BE2C (cell line): Measurements from ENCODE around the gene GUCY2D.

Experiments
- DNase-seq: peaks from one replicate; pipeline ENCODE4 v3.0.0-alpha.2; 2020
- H3K27me3 ChIP-seq: fragments of 250-450 bp; sonication (Bioruptor Pico); 2 replicates; pipeline ENCODE4 v1.5.1; 2020; ENCODE audit warnings: mild to moderate bottlenecking
- H3K36me3 ChIP-seq: fragments of 250-450 bp; sonication (Bioruptor Pico); 2 replicates; pipeline ENCODE4 v1.5.1; 2020; ENCODE audit warnings: mild to moderate bottlenecking
- H3K4me1 ChIP-seq: fragments of 250-450 bp; sonication (Bioruptor Pico); 2 replicates; pipeline ENCODE4 v1.5.1; 2020
- H3K4me3 ChIP-seq: 2 replicates; pipeline ENCODE4 v1.5.1; 2011; ENCODE audit warnings: low read depth, low read length
- H3K9me3 ChIP-seq: fragments of 250-450 bp; sonication (Bioruptor Pico); 2 replicates; pipeline ENCODE4 v1.5.1; 2020
- CTCF ChIP-seq: IDR thresholded peaks from 2 replicates; pipeline ENCODE4 v1.5.1; 2012; ENCODE audit warnings: mild to moderate bottlenecking, low read depth, low read length

Gene GUCY2D

GRCh38 chr17:8002721-8003593 lies 542 bp downstream of the GUCY2D start:
- no peak for DNase-seq
- H3K4me3 ChIP-seq: no peak overlapping the region

GRCh38 chr17:8003594-8004181 lies 1.3 kb downstream of the GUCY2D start:
- no peaks in the 10 kb centered on the region for H3K9me3 ChIP-seq
- no peaks in the 10 kb centered on the region for H3K36me3 ChIP-seq
- no peak for DNase-seq
- peaks cover 26% of the 10 kb centered on the region for H3K27me3 ChIP-seq
- H3K4me1 ChIP-seq: no peaks in the 10 kb centered on the region
- TF ChIP-seq CTCF: no peak
- H3K4me3 ChIP-seq: no peak overlapping the region

More at GRCh38 chr17:8002721-8003593, 542 bp downstream of the GUCY2D start:
- H3K9me3 ChIP-seq: no peaks in the 10 kb centered on the region
- TF ChIP-seq CTCF: no peak
- no peaks in the 10 kb centered on the region for H3K4me1 ChIP-seq
- H3K36me3 ChIP-seq: no peaks in the 10 kb centered on the region
- peaks cover 26% of the 10 kb centered on the region for H3K27me3 ChIP-seq

GRCh38 chr17:8004899-8005298 lies 2.5 kb downstream of the GUCY2D start:
- H3K9me3 ChIP-seq: no peaks in the 10 kb centered on the region
- no peak for DNase-seq
- no peaks in the 10 kb centered on the region for H3K36me3 ChIP-seq
- H3K4me1 ChIP-seq: no peaks in the 10 kb centered on the region
- H3K4me3 ChIP-seq: no peak overlapping the region
- TF ChIP-seq CTCF: no peak
- H3K27me3 ChIP-seq: peaks cover 26% of the 10 kb centered on the region

GRCh38 chr17:8005357-8005756 lies 2.9 kb downstream of the GUCY2D start:
- Histone ChIP-seq H3K4me1 (no peaks in the 10 kb centered on the region), H3K27me3 (peaks cover 26% of the 10 kb centered on the region), H3K36me3 (no peaks in the 10 kb centered on the region), H3K9me3 (no peaks in the 10 kb centered on the region), H3K4me3 (no peak overlapping the region)
- TF ChIP-seq CTCF: no peak
- DNase-seq: no peak

- no peak for TF ChIP-seq CTCF
- DNase-seq: no peak
- H3K4me1 ChIP-seq: no peaks in the 10 kb centered on the region
These were observed 3.7 kb downstream of the GUCY2D start for GRCh38 chr17:8005967-8006730.

More at GRCh38 chr17:8005967-8006730, 3.7 kb downstream of the GUCY2D start:
- Histone ChIP-seq H3K4me3 (no peak overlapping the region), H3K27me3 (peaks cover 22% of the 10 kb centered on the region), H3K36me3 (no peaks in the 10 kb centered on the region), H3K9me3 (no peaks in the 10 kb centered on the region)
